GM12801 (cell line): ENCODE results near the gene ZNF391.

Source experiments
- TF ChIP-seq, protein P1 (sequence below): IDR thresholded peaks from one replicate; pipeline ENCODE4 v1.5.1; 2011; ENCODE audit warnings: control low read depth; ENCODE audit not compliant: insufficient read length; ENCODE audit errors: extremely low read depth

ZNF391 gene

DNA sequence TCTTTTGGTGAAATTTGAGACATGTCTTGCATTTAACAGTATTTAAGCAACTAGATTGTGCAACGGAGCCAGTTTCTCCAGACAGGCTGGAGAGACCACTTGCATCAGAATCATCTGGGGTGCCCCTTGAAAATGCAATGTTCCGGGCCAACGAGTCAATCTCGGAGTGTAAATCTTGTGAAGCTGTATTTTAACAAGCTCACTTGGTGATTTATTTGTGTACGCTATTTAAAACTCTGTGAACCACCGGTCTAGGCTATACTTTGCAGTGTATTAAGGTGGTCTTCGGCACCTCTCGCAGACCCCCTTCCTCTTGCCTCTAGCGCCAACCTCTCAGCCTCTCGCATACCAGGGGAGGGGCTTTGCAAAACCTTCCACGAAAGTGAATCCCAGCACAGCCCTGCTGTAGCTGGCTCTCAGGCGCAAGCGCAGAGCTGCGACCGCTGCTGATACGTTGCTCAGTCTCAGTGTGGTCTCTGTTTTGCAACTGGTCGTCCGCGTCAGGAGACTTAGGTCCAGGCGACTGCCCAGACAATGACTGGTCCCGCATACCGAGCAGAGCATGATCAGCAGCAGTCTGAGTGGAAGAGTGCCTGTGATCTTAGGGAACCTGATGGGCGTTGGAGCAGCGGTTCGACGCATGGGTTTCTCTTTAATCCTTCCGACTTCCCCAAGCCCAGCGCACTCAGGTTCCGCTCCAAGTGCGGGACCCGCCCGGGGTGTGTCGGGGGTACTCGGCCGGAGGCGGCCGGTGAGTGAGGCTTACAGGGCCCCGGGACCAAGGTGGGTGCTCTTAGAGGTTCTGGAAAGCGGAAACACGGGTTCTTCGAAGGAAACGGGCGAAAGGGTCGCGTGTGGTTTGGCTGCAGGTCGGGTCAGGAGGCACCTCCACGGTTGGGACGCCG is at the start of gene ZNF391:
TSS of gene ZNF391 (plus strand) at position 467 of the 905 bp plus-strand sequence. CDS start 11,612 bp downstream, outside the sequence.
- TF ChIP-seq, protein P1, sequence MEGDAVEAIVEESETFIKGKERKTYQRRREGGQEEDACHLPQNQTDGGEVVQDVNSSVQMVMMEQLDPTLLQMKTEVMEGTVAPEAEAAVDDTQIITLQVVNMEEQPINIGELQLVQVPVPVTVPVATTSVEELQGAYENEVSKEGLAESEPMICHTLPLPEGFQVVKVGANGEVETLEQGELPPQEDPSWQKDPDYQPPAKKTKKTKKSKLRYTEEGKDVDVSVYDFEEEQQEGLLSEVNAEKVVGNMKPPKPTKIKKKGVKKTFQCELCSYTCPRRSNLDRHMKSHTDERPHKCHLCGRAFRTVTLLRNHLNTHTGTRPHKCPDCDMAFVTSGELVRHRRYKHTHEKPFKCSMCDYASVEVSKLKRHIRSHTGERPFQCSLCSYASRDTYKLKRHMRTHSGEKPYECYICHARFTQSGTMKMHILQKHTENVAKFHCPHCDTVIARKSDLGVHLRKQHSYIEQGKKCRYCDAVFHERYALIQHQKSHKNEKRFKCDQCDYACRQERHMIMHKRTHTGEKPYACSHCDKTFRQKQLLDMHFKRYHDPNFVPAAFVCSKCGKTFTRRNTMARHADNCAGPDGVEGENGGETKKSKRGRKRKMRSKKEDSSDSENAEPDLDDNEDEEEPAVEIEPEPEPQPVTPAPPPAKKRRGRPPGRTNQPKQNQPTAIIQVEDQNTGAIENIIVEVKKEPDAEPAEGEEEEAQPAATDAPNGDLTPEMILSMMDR, result no peak

DNA sequence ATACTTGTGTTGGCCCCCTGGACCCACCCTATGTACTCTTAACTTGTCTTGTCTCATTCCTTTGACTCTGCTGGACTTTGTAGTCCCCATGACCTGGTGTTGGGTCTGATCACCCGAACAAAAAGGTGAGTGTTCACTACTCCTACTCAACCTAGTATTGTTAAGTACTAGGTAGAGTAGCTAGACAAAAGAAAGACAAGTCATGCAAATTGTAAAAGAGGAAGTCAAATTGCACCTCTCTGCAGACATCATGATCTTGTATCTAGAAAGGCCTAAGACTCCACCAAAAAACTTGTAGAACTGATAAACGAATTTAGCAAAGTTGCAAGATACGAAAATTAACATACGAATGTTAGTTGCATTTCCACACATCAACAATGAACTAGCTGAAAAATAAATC is 35.7 kb upstream of the ZNF391 start:
- TF ChIP-seq, protein P1, result no peak

DNA sequence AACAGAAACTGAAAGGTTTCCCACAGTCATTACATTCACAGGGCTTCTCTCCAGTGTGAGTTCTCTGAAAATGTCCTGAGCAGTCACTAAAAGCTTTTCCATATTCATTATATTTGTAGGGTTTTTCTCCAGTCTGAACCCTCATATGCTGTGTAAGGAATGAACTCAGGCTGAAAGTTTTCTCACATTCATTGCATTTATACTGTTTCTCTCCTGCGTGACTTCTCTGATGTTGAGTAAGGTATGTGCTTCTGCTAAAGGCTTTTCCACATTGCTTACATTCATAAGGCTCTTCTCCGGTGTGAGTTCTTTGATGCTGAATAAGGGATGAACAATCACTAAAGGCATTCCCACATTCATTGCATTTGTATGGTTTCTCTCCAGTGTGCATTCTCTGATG is 29.8 kb upstream of the ZNF391 start:
- TF ChIP-seq, protein P1, result no peak

DNA sequence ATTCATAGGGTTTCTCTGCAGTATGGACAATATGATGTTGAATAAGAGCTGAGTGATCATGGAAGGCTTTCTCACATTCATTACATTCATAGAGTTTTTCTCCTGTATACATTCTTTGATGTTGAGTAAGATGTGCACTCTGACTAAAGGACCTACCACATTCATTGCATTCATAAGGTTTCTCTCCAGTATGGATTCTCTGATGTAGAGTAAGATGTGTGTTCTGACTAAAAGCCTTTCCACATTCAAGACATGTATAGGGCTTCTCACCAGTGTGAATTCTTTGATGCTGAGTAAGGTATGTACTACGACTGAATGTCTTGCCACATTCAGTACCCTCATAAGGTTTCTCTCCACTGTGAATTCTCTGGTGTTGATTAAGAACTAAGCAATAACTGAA is 29.3 kb upstream of the ZNF391 start:
- TF ChIP-seq, protein P1, result no peak

DNA sequence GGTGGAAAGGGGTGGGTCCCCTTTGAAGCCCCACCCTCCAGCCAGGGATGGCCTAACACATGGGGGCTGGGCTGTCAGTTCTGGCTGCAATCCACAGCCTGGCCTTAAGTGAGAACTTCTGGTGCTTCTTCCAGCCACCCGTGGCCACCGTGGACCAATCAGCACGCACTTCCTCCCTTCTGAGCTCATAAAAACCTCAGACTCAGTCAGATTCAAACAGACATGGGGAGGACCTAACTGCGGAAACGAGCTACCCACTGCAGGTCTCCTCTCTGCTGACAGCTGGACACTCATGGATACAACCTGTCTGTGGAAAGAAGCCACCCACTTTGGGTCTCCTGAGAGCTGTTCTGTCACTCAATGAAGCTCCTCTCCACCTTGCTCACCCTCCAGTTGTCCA is 20.4 kb upstream of the ZNF391 start:
- TF ChIP-seq, protein P1, result no peak

DNA sequence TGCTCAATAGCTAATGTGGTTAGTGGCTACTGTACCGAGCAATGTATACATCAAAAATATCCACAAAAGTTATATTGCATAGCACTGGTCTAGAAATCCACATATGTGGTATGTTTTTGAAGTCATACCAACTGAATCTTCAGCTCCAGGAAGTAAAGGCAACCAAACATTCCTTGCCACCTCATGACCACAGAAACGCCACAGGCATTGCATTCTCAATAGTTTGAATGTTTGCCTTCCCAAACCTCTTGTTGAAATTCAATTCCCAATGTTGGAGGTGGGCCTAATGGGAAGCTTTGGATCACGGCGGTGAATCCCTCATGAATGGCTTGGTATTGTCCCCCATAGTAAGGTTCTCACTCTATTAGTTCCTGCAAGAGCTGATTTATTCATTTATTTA is 18.2 kb upstream of the ZNF391 start:
- TF ChIP-seq, protein P1, result no peak

DNA sequence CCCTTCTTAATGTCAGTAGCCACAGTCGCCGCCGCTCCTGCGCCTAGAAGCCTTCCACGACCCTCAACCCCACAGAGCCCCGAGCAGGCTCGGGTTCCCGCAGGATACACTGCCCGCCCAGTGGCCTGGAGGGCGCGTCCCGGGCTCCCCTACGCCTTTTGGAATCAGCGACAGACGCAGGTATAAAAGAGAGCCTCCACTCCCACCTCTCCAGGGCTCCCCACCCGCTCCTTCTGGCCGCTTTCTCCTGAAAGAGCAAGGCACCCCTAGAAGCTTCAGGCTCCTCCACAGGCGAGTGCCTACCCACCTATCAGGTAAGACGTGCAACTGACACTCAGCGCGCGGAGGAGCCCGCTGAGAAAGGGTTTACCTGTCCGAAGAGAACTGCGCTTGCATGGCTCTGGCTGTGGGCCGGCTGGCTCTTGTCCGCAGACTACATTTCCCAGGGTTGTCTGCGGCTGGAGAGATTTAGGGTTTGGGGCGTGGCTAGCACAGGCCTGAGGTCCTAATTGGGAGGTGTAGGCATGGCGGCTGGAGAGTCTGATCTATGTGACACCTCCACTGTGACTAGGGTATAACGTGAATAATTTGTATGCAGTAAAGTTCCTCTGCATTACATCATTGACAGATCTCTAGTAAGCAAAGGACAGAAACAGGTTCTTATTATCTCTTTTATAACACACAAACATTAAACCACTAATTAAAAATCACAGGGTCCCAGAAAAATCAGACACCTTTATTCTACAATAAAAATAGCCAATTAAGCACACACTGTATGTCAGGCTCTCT is 13.5 kb upstream of the ZNF391 start:
- TF ChIP-seq, protein P1, result no peak
